Measurements from ENCODE around the gene PEAK1. TPM values are rescaled to one million over a fixed set of nuclear protein-coding genes. Genes with fewer than 3 reads are reported as not detected.
A peak's percentile ranks its signal among the peaks of the same experiment; 100 is the strongest.
"Not testable (repeated sequence)": the region's sequence is repeated elsewhere in the genome, so short reads cannot be mapped to it uniquely, and the experiment has no call there.

Gene PEAK1
- total RNA-seq, 1 experiment from 2014 or later = 21.2 TPM

DNA sequence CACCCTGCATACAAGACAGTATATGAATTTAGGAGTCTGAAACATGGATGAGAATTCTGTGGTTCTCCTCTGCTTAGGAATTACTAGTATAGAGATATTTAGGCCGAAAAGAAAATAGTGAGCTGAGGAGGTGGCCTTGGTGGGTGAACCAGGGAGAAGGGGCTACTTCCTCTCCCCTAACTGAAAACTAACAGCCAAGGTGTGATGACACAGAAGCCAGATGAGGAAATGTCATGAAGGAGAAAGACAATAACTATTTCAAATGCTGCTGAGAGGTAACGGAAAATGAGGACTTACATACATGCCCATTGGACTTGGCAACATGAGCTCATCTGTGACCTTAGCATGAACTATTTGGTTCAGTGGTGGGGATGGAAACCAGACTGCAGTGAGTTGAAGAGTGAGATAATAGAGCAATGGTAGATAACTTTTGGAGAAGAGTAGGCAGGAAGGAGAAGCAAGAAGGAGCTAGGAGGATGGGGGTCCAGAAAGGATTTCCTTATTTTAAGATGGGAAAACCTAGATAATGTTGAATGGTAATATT lies 234.6 kb downstream of the PEAK1 start:
- no peak for DNase-seq
- Histone ChIP-seq H2BK15ac (ENCODE audit: low read depth, low read length) (no peak overlapping the region), H3K18ac (ENCODE audit: insufficient read length, low read depth, low read length) (no peak overlapping the region), H3K23ac (ENCODE audit: insufficient read length, low read depth, low read length) (no peak overlapping the region), H3K4me2 (ENCODE audit: insufficient read depth, insufficient read length, low read length) (no peak overlapping the region), H3K9ac (ENCODE audit: extremely low read depth, insufficient read length, low read length) (no peak overlapping the region), H3K79me2 (ENCODE audit: insufficient read depth, low read length) (no peaks in the 10 kb centered on the region), H3K4ac (ENCODE audit: low read depth, low read length) (no peak overlapping the region), H2BK20ac (ENCODE audit: low read depth, low read length, poor library complexity, severe bottlenecking) (no peak overlapping the region), H3K79me1 (ENCODE audit: insufficient read depth, low read depth, low read length, poor library complexity, severe bottlenecking) (no peaks in the 10 kb centered on the region), H2BK5ac (ENCODE audit: insufficient read length, low read length) (no peak overlapping the region), H3T11ph (ENCODE audit: low read length) (no peak overlapping the region), H4K91ac (ENCODE audit: insufficient read length, low read depth, low read length) (no peak overlapping the region), H3K9me3 (ENCODE audit: control insufficient read depth, low read depth, low read length) (no peaks in the 10 kb centered on the region), H2BK120ac (ENCODE audit: low read depth, low read length, poor library complexity, severe bottlenecking) (no peak overlapping the region), H2BK12ac (ENCODE audit: insufficient read length, low read depth, low read length) (no peak overlapping the region), H3K4me1 (ENCODE audit: insufficient read depth, low read length) (no peaks in the 10 kb centered on the region), H4K20me1 (ENCODE audit: control insufficient read depth, insufficient read depth, insufficient read length) (no peaks in the 10 kb centered on the region), H4K5ac (ENCODE audit: insufficient read length, low read depth, low read length) (no peak overlapping the region), H3K27me3 (ENCODE audit: insufficient read depth, low read length) (no peaks in the 10 kb centered on the region), H2AK5ac (ENCODE audit: insufficient read length, low read length) (no peak overlapping the region), H3K56ac (ENCODE audit: insufficient read length, low read depth, low read length) (no peak overlapping the region), H3K27ac (ENCODE audit: insufficient read length, low read depth, low read length) (no peak overlapping the region), H2AFZ (ENCODE audit: low read length) (no peak overlapping the region), H3K14ac (ENCODE audit: insufficient read depth, low read length) (no peak overlapping the region), H3K23me2 (ENCODE audit: insufficient read length, low read depth, low read length, poor library complexity, severe bottlenecking) (no peaks in the 10 kb centered on the region), H4K8ac (replicated peaks; ENCODE audit: insufficient read length, low read depth, low read length) (no peak overlapping the region)
- Mint-ChIP-seq H3K4me3 (no peak overlapping the region), H3K4me1 (peaks cover 12% of the 10 kb centered on the region in 2 experiments), H3K36me3 (ENCODE audit: insufficient read depth in 1 of 3, low read depth in 3 of 3) (peaks cover 0 to 6% (median 0%) of the 10 kb centered on the region in 3 experiments; a peak in 4 of 7 replicates), H3K27ac (peak overlapping the region in 1 of 3 experiments; percentile 2; a peak in 1 of 7 replicates), H3K27me3 (ENCODE audit: low read depth) (no peaks in the 10 kb centered on the region), H3K9me3 (no peaks in the 10 kb centered on the region)
- TF ChIP-seq, protein P1, sequence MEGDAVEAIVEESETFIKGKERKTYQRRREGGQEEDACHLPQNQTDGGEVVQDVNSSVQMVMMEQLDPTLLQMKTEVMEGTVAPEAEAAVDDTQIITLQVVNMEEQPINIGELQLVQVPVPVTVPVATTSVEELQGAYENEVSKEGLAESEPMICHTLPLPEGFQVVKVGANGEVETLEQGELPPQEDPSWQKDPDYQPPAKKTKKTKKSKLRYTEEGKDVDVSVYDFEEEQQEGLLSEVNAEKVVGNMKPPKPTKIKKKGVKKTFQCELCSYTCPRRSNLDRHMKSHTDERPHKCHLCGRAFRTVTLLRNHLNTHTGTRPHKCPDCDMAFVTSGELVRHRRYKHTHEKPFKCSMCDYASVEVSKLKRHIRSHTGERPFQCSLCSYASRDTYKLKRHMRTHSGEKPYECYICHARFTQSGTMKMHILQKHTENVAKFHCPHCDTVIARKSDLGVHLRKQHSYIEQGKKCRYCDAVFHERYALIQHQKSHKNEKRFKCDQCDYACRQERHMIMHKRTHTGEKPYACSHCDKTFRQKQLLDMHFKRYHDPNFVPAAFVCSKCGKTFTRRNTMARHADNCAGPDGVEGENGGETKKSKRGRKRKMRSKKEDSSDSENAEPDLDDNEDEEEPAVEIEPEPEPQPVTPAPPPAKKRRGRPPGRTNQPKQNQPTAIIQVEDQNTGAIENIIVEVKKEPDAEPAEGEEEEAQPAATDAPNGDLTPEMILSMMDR (conservative IDR thresholded peaks at IDR 0.05) = no peak
- no CpG with 5 or more reads among the region's 2 CpGs for WGBS (ENCODE audit: extremely low coverage, insufficient read length, low lambda C conversion rate)

DNA sequence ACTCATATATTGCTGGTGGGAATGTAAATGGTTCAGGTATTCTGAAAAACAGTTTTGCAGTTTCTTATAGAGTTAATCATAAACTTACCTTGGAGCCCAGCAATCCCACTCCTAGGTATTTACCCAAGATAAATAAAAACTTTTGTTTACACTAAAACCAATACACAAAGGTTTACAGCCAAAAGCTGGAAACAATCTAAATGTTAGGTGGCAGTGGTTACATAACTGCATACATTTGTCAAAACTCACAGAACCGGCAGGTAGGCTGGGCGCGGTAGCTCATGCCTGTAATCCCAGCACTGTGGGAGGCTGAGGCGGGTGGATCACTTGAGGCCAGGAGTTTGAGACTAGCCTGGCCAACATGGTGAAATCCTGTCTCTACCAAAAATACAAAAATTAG lies 235.6 kb downstream of the PEAK1 start:
- H2BK12ac ChIP-seq (ENCODE audit: insufficient read length, low read depth, low read length); H3K4me3 Mint-ChIP-seq; H3K27me3 Mint-ChIP-seq (ENCODE audit: low read depth); H3K27ac Mint-ChIP-seq; H3K18ac ChIP-seq (ENCODE audit: insufficient read length, low read depth, low read length); H3T11ph ChIP-seq (ENCODE audit: low read length); H4K5ac ChIP-seq (ENCODE audit: insufficient read length, low read depth, low read length); H2BK120ac ChIP-seq (ENCODE audit: low read depth, low read length, poor library complexity, severe bottlenecking); H3K4me2 ChIP-seq (ENCODE audit: insufficient read depth, insufficient read length, low read length); H3K56ac ChIP-seq (ENCODE audit: insufficient read length, low read depth, low read length); H3K27me3 ChIP-seq (ENCODE audit: insufficient read depth, low read length); H3K4me1 ChIP-seq (ENCODE audit: insufficient read depth, low read length); H3K9me3 ChIP-seq (ENCODE audit: control insufficient read depth, low read depth, low read length); H3K79me1 ChIP-seq (ENCODE audit: insufficient read depth, low read depth, low read length, poor library complexity, severe bottlenecking); H3K14ac ChIP-seq (ENCODE audit: insufficient read depth, low read length); H2BK5ac ChIP-seq (ENCODE audit: insufficient read length, low read length); DNase-seq; H3K79me2 ChIP-seq (ENCODE audit: insufficient read depth, low read length); H3K27ac ChIP-seq (ENCODE audit: insufficient read length, low read depth, low read length); H4K91ac ChIP-seq (ENCODE audit: insufficient read length, low read depth, low read length); H2AFZ ChIP-seq (ENCODE audit: low read length); H4K8ac ChIP-seq (replicated peaks; ENCODE audit: insufficient read length, low read depth, low read length); H2BK15ac ChIP-seq (ENCODE audit: low read depth, low read length); H2BK20ac ChIP-seq (ENCODE audit: low read depth, low read length, poor library complexity, severe bottlenecking); H2AK5ac ChIP-seq (ENCODE audit: insufficient read length, low read length); H3K23ac ChIP-seq (ENCODE audit: insufficient read length, low read depth, low read length); H4K20me1 ChIP-seq (ENCODE audit: control insufficient read depth, insufficient read depth, insufficient read length); H3K4ac ChIP-seq (ENCODE audit: low read depth, low read length); H3K23me2 ChIP-seq (ENCODE audit: insufficient read length, low read depth, low read length, poor library complexity, severe bottlenecking); H3K9ac ChIP-seq (ENCODE audit: extremely low read depth, insufficient read length, low read length); H3K9me3 Mint-ChIP-seq; H3K36me3 Mint-ChIP-seq (ENCODE audit: insufficient read depth in 1 of 3, low read depth in 3 of 3): not testable (repeated sequence)
- WGBS (ENCODE audit: extremely low coverage, insufficient read length, low lambda C conversion rate) = no CpG with 5 or more reads among the region's 4 CpGs
- H3K4me1 Mint-ChIP-seq = peaks cover 12% of the 10 kb centered on the region in 2 experiments

Measured in H9 (cell line).